ENCODE data around the gene ZFYVE16. TPM values are rescaled to one million over a fixed set of nuclear protein-coding genes. Genes with fewer than 3 reads are reported as not detected.

Gene ZFYVE16
- polyA plus RNA-seq, 1 donor from 2014 or later, result 75.8 TPM

DNA sequence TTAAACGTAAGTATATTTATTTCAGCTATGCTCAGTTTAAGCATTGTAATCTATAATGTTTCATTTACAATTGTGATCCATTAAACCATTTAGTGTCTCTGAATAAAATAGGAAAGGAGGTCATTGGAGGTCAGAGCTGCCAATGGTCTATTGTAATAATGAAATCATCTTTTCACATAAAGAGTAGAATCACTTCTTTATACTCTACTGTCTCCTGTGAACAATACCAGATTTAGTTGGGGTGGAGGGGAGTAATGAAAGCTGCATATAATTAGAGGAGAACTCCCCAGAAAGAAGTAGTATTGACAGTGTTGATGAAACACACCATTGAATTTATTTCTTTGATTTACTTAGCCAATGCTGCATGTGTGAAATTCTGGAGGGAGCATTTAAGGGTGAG lies 35.1 kb upstream of the ZFYVE16 start:
- Histone ChIP-seq H2AFZ (ENCODE audit: low read depth, low read length) (no peak overlapping the region), H3K9me2 (ENCODE audit: insufficient read depth, low read length) (no peaks in the 10 kb centered on the region), H3K27ac (ENCODE audit: low read length) (no peak overlapping the region), H3K4me2 (ENCODE audit: low read length) (no peak overlapping the region), H3K79me2 (replicated peaks; ENCODE audit: insufficient read depth, low read length) (no peaks in the 10 kb centered on the region), H3F3A (ENCODE audit: insufficient read depth, low read length, poor library complexity, severe bottlenecking) (no peaks in the 10 kb centered on the region), H3K9me3 (ENCODE audit: low read length) (no peaks in the 10 kb centered on the region), H3K4me3 (ENCODE audit: low read length) (no peak overlapping the region), H3K36me3 (ENCODE audit: insufficient read depth, low read length) (no peaks in the 10 kb centered on the region), H3K27me3 (ENCODE audit: insufficient read depth, low read depth, low read length) (no peaks in the 10 kb centered on the region), H4K20me1 (ENCODE audit: insufficient read depth) (no peaks in the 10 kb centered on the region), H3K9ac (ENCODE audit: low read length) (no peak overlapping the region)
- TF ChIP-seq, protein P1, sequence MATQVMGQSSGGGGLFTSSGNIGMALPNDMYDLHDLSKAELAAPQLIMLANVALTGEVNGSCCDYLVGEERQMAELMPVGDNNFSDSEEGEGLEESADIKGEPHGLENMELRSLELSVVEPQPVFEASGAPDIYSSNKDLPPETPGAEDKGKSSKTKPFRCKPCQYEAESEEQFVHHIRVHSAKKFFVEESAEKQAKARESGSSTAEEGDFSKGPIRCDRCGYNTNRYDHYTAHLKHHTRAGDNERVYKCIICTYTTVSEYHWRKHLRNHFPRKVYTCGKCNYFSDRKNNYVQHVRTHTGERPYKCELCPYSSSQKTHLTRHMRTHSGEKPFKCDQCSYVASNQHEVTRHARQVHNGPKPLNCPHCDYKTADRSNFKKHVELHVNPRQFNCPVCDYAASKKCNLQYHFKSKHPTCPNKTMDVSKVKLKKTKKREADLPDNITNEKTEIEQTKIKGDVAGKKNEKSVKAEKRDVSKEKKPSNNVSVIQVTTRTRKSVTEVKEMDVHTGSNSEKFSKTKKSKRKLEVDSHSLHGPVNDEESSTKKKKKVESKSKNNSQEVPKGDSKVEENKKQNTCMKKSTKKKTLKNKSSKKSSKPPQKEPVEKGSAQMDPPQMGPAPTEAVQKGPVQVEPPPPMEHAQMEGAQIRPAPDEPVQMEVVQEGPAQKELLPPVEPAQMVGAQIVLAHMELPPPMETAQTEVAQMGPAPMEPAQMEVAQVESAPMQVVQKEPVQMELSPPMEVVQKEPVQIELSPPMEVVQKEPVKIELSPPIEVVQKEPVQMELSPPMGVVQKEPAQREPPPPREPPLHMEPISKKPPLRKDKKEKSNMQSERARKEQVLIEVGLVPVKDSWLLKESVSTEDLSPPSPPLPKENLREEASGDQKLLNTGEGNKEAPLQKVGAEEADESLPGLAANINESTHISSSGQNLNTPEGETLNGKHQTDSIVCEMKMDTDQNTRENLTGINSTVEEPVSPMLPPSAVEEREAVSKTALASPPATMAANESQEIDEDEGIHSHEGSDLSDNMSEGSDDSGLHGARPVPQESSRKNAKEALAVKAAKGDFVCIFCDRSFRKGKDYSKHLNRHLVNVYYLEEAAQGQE (IDR thresholded peaks at IDR 0.05; ENCODE audit: borderline replicate concordance), result no peak
- TF ChIP-seq EZH2 (IDR thresholded peaks at IDR 0.05; ENCODE audit: borderline replicate concordance, insufficient read depth, low read length, poor library complexity, severe bottlenecking), result no peak
- TF ChIP-seq, protein P2, sequence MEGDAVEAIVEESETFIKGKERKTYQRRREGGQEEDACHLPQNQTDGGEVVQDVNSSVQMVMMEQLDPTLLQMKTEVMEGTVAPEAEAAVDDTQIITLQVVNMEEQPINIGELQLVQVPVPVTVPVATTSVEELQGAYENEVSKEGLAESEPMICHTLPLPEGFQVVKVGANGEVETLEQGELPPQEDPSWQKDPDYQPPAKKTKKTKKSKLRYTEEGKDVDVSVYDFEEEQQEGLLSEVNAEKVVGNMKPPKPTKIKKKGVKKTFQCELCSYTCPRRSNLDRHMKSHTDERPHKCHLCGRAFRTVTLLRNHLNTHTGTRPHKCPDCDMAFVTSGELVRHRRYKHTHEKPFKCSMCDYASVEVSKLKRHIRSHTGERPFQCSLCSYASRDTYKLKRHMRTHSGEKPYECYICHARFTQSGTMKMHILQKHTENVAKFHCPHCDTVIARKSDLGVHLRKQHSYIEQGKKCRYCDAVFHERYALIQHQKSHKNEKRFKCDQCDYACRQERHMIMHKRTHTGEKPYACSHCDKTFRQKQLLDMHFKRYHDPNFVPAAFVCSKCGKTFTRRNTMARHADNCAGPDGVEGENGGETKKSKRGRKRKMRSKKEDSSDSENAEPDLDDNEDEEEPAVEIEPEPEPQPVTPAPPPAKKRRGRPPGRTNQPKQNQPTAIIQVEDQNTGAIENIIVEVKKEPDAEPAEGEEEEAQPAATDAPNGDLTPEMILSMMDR (IDR thresholded peaks at IDR 0.05; ENCODE audit: poor library complexity, severe bottlenecking), result no peak
- no peak for TF ChIP-seq RAD21 (conservative IDR thresholded peaks at IDR 0.05)
- no peak for TF ChIP-seq TAF1 (IDR thresholded peaks at IDR 0.05; ENCODE audit: low read depth)
- TF ChIP-seq SMC3 (conservative IDR thresholded peaks at IDR 0.05; ENCODE audit: poor library complexity), result no peak
- no peak for TF ChIP-seq MXI1 (conservative IDR thresholded peaks at IDR 0.05; ENCODE audit: poor library complexity, severe bottlenecking)
- TF ChIP-seq EP300 (conservative IDR thresholded peaks at IDR 0.05; ENCODE audit: poor library complexity, severe bottlenecking), result no peak
- TF ChIP-seq POLR2AphosphoS5 (IDR thresholded peaks at IDR 0.05), result no peak

DNA sequence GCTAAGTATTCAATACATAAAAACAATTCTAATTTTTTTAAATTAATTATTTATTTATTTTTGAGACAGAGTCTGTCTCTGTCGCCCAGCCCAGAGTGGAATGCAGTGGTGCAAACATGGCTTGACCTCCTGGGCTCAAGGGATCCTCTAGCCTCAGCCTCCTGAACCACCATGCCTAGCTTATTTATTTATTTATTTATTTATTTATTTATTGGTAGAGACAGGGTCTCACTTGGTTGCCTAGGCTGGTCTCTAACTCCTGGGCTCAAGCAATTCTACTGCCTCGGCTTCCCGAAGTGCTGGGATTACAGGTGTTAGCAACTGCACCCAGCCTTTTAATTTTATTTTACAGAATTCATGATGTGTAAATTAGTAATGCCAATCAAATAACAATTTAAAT lies 33.7 kb upstream of the ZFYVE16 start:
- Histone ChIP-seq H3F3A (ENCODE audit: insufficient read depth, low read length, poor library complexity, severe bottlenecking) (no peaks in the 10 kb centered on the region), H2AFZ (ENCODE audit: low read depth, low read length) (no peak overlapping the region), H3K4me2 (ENCODE audit: low read length) (no peak overlapping the region), H3K27ac (ENCODE audit: low read length) (no peak overlapping the region), H3K27me3 (ENCODE audit: insufficient read depth, low read depth, low read length) (no peaks in the 10 kb centered on the region), H4K20me1 (ENCODE audit: insufficient read depth) (no peaks in the 10 kb centered on the region), H3K9ac (ENCODE audit: low read length) (no peak overlapping the region), H3K9me3 (ENCODE audit: low read length) (no peaks in the 10 kb centered on the region), H3K79me2 (replicated peaks; ENCODE audit: insufficient read depth, low read length) (no peaks in the 10 kb centered on the region), H3K36me3 (ENCODE audit: insufficient read depth, low read length) (no peaks in the 10 kb centered on the region), H3K9me2 (ENCODE audit: insufficient read depth, low read length) (no peaks in the 10 kb centered on the region), H3K4me3 (ENCODE audit: low read length) (no peak overlapping the region)
- TF ChIP-seq, protein P2 (IDR thresholded peaks at IDR 0.05; ENCODE audit: poor library complexity, severe bottlenecking), result no peak
- TF ChIP-seq POLR2AphosphoS5 (IDR thresholded peaks at IDR 0.05), result no peak
